Upper lobe of left lung (tissue), 6 donors: ENCODE data around the gene VTCN1. TPM values are rescaled to one million over a fixed set of nuclear protein-coding genes. Genes with fewer than 3 reads are reported as not detected.

Experiments used
- ATAC-seq, 2 donors: fragments of 200-7000 bp; cut with Tn5 transposase; one replicate each; pipeline ENCODE4 v1.9.1; 2022; ENCODE audit warnings: mild to moderate bottlenecking in 2 of 2, moderate library complexity in 2 of 2; ENCODE audit not compliant: low FRiP score in 2 of 2
- DNase-seq, 2 donors: peaks; one replicate each; pipeline ENCODE4 v3.0.0-alpha.2; 2019 to 2020
- H3K27ac ChIP-seq, 4 donors: fragments of 200-600 bp; sonication (generic); one replicate each; pipeline ENCODE4 v1.5.1; 2016 to 2019
- H3K27me3 ChIP-seq, 4 donors: fragments of 200-600 bp; sonication (generic); one replicate each; pipeline ENCODE4 v1.5.1; 2017 to 2019
- H3K36me3 ChIP-seq, 4 donors: fragments of 200-600 bp; sonication (generic); one replicate each; pipeline ENCODE4 v1.5.1; 2016 to 2019
- H3K4me1 ChIP-seq, 4 donors: fragments of 200-600 bp; sonication (generic); one replicate each; pipeline ENCODE4 v1.5.1; 2018 to 2019
- H3K4me3 ChIP-seq, 4 donors: fragments of 200-600 bp; sonication (generic); one replicate each; pipeline ENCODE4 v1.5.1; 2017 to 2019; ENCODE audit warnings: mild to moderate bottlenecking in 2 of 4, moderate library complexity in 1 of 4
- H3K9me3 ChIP-seq, 4 donors: fragments of 200-600 bp; sonication (generic); one replicate each; pipeline ENCODE4 v1.5.1; 2018 to 2019
- EP300 ChIP-seq, 4 donors: sonication (generic); formaldehyde crosslinking; IDR thresholded peaks; one replicate each; pipeline ENCODE4 v1.5.1; 2017; ENCODE audit warnings: antibody characterized with exemption in 4 of 4, control low read depth in 2 of 4
- POLR2A ChIP-seq, 4 donors: fragments of 450-650 bp; IDR thresholded peaks; one replicate each; pipeline ENCODE4 v1.5.1; 2016 to 2017; ENCODE audit warnings: antibody characterized with exemption in 4 of 4, mild to moderate bottlenecking in 2 of 4
- POLR2AphosphoS5 ChIP-seq, 2 donors: sonication (generic); formaldehyde crosslinking; IDR thresholded peaks; one replicate each; pipeline ENCODE4 v1.5.1; 2017; ENCODE audit warnings: antibody characterized with exemption in 2 of 2
- WGBS, 2 donors: methylation state at CpG; one replicate each; pipeline ENCODE4 v1.1.5; 2017 to 2018; 5-methylcytosine and 5-hydroxymethylcytosine counted together
- total RNA-seq, 6 donors: library from RNA; depleted of rRNA in 4 of 6; stranded (reverse); fragments of >200 nt in 4 of 6; gene quantifications; one replicate each; pipeline versions ENCODE4 v1.1.0 to v1.2.1, GENCODE V29; 2016 to 2021
- TF ChIP-seq, protein P1 (sequence below), 6 experiments: fragments of 450-650 bp in 4 of 6; fragments of 200-600 bp in 2 of 6; sonication (generic) in 2 of 6; IDR thresholded peaks; one replicate each; pipeline ENCODE4 v1.5.1; 2016 to 2019; ENCODE audit warnings: antibody characterized with exemption in 6 of 6
- donor health status: DM: no; HTN: no; CAD: no; lungs with moderate emphysema.
- donor health status: DM: no; HTN: yes; CAD: no; lungs with severe emphysema.

The VTCN1 gene
- total RNA-seq, 6 donors from 2014 or later = 0.44 to 1.7 (median 1.2) TPM; not detected in 3

DNA sequence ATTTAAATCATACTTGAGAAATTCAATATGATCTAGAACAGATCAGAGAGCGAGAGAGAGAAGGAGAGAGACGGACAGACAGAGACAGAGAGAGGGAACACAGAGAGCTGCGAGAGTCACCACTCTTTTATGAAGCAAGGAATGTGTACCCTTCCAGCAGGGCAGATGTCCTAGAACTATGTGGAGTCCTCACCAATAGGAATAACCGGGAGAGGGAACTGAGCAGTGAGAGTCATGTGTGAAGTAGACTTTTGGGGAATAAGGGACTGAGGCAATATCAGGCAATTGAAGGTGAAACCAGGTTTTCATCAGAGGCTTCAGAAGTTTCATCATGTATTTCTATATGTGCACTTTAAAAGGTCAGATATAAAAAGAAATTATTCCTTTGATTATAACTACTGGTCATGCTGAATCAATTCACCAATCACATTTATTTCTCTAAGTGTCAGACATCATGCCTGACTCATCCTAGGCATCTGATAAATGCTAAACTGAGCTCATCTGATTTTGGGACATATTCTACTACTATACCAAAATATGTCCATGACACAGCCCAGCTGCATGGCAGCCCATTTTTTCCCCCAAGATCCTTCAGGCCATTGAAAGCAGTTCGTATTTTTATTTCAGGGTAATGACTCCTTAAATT lies 22.4 kb downstream of the VTCN1 start:
- no peak overlapping the region for H3K4me3 ChIP-seq
- WGBS, 2 donors = 61 to 69% methylated on average over 5 of the region's 5 CpGs
- no peaks in the 10 kb centered on the region for H3K36me3 ChIP-seq
- no peak for TF ChIP-seq POLR2A (IDR thresholded peaks at IDR 0.05)
- TF ChIP-seq EP300 (IDR thresholded peaks at IDR 0.05) = no peak
- no peak for TF ChIP-seq POLR2AphosphoS5 (IDR thresholded peaks at IDR 0.05)
- TF ChIP-seq, protein P1, sequence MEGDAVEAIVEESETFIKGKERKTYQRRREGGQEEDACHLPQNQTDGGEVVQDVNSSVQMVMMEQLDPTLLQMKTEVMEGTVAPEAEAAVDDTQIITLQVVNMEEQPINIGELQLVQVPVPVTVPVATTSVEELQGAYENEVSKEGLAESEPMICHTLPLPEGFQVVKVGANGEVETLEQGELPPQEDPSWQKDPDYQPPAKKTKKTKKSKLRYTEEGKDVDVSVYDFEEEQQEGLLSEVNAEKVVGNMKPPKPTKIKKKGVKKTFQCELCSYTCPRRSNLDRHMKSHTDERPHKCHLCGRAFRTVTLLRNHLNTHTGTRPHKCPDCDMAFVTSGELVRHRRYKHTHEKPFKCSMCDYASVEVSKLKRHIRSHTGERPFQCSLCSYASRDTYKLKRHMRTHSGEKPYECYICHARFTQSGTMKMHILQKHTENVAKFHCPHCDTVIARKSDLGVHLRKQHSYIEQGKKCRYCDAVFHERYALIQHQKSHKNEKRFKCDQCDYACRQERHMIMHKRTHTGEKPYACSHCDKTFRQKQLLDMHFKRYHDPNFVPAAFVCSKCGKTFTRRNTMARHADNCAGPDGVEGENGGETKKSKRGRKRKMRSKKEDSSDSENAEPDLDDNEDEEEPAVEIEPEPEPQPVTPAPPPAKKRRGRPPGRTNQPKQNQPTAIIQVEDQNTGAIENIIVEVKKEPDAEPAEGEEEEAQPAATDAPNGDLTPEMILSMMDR (IDR thresholded peaks at IDR 0.05) = no peak
- no peaks in the 10 kb centered on the region for H3K27me3 ChIP-seq
- no peak for ATAC-seq
- no peak for DNase-seq
- no peaks in the 10 kb centered on the region for H3K4me1 ChIP-seq
- no peak overlapping the region for H3K27ac ChIP-seq
- no peaks in the 10 kb centered on the region for H3K9me3 ChIP-seq

DNA sequence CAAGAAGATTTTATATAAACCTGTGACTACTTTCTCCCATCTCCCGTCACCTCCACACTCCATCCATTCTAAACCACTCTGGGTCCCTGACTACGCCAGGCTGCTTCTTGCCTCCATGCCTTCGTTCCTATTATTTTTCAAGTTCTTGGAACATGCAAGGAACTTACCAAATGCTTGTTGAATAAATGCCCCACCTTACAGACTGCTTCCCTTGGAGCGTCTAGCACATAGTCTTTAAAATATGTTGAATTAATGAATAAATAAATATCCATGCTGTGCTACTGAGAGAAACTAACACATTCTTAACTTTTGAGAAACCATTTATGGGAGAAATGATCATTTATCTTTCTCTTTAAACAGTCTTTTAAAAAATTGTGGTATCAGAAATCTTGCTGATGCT lies 27.6 kb downstream of the VTCN1 start:
- no peaks in the 10 kb centered on the region for H3K36me3 ChIP-seq
- DNase-seq (no peak), ATAC-seq (no peak)
- no peak overlapping the region for H3K4me3 ChIP-seq
- no peak overlapping the region for H3K27ac ChIP-seq
- H3K4me1 ChIP-seq = no peaks in the 10 kb centered on the region
- no peaks in the 10 kb centered on the region for H3K27me3 ChIP-seq
- TF ChIP-seq POLR2A (IDR thresholded peaks at IDR 0.05) = no peak
- TF ChIP-seq, protein P1 (IDR thresholded peaks at IDR 0.05) = no peak
- no peak for TF ChIP-seq EP300 (IDR thresholded peaks at IDR 0.05)
- no peak for TF ChIP-seq POLR2AphosphoS5 (IDR thresholded peaks at IDR 0.05)
- 92 to 93% methylated on average over 4 of the region's 4 CpGs for WGBS, 2 donors
- no peaks in the 10 kb centered on the region for H3K9me3 ChIP-seq

DNA sequence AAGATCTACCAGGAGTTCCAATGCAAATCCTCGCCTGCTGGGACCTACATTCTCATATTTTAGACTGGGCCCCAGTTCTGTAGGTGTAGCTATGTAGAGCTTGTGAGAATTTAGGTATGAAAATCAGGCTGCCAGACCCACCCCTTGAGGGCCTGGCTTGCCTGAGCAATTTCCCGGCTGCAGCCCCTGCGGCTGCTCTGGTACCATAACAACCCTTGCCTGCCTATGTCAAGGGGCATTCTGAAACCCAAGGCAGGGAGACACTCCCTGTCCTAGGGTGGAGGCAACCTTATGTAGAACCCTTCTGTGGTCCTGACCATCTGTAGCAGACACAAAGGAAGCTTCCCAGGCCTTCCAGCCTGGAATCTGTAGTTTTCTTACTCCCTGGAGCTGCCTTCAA lies 28.4 kb downstream of the VTCN1 start:
- DNase-seq (no peak), ATAC-seq (no peak)
- 75 to 97% methylated on average over 2 to 3 of the region's 3 CpGs for WGBS, 2 donors
- no peak overlapping the region for H3K4me3 ChIP-seq
- TF ChIP-seq POLR2A (IDR thresholded peaks at IDR 0.05) (no peak), EP300 (IDR thresholded peaks at IDR 0.05) (no peak), POLR2AphosphoS5 (IDR thresholded peaks at IDR 0.05) (no peak)
- TF ChIP-seq, protein P1 (IDR thresholded peaks at IDR 0.05) = no peak
- no peaks in the 10 kb centered on the region for H3K4me1 ChIP-seq
- H3K36me3 ChIP-seq = no peaks in the 10 kb centered on the region
- no peak overlapping the region for H3K27ac ChIP-seq
- H3K27me3 ChIP-seq = no peaks in the 10 kb centered on the region
- H3K9me3 ChIP-seq = no peaks in the 10 kb centered on the region

DNA sequence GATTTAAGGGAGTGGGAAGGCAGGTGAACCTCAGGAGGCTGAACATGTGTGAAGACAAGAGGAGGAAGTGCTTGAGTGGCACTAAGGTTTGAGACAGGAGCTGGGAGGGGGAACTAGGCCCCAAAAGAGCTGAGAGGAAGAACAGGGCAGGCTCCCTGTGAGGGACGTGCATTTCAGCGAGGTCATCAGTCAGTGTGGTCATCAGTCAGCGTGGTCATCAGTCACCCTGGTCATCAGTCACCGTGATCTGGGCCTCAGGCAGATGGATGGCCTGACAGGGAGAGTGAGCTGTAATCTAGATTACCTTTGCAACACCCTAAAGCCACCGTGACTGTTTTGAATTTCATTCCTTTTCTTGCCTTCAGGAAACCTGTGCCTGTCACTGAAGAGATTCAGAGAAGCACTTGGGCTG lies 29.1 kb downstream of the VTCN1 start:
- TF ChIP-seq, protein P1 (IDR thresholded peaks at IDR 0.05) = no peak
- TF ChIP-seq EP300 (IDR thresholded peaks at IDR 0.05) (no peak), POLR2A (IDR thresholded peaks at IDR 0.05) (no peak), POLR2AphosphoS5 (IDR thresholded peaks at IDR 0.05) (no peak)
- Histone ChIP-seq H3K27me3 (no peaks in the 10 kb centered on the region), H3K4me1 (no peaks in the 10 kb centered on the region), H3K27ac (no peak overlapping the region), H3K36me3 (no peaks in the 10 kb centered on the region), H3K4me3 (no peak overlapping the region), H3K9me3 (no peaks in the 10 kb centered on the region)
- DNase-seq (no peak), ATAC-seq (peak in 1 of 2 donors; percentile 6)
- WGBS, 2 donors = 59 to 63% methylated on average over 5 of the region's 5 CpGs
